Measurements from ENCODE around the gene S1PR1. TPM values are rescaled to one million over a fixed set of nuclear protein-coding genes. Genes with fewer than 3 reads are reported as not detected.
"Not testable (repeated sequence)": the region's sequence is repeated elsewhere in the genome, so short reads cannot be mapped to it uniquely, and the experiment has no call there.

Gene S1PR1
- total RNA-seq, 2 experiments from 2014 or later = 109 to 130 TPM

DNA sequence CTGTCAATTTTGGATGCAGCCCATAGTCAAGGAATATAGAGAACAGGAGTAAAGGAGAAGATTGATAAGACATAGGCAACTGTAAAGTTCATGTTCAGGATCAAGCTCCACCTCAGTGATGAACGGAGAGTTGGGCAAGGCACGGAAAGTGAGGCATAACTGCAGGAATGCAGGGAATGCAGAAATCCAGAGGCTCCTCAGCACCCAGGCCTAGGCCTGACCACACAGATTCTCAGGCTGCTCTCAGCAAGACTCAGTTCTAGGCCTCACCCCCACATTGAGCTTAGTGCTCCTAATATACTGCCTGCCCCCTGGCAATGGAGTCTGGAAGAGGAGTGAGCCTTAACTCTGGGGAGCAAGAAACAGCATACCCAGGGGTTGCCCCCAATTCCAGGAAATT is 36.3 kb upstream of the S1PR1 start:
- H3K36me3 Mint-ChIP-seq (ENCODE audit: low read depth) = no peaks in the 10 kb centered on the region
- CTCF ChIA-PET = interaction anchor here (0.7 to 1.4 kb wide), 4 partner anchors 38 to 88 kb away, joined by 3 read pairs; no protein-coding TSS in a partner anchor
- H3K4me1 Mint-ChIP-seq = peaks cover 49% of the 10 kb centered on the region
- DNase-seq (no peak), ATAC-seq (no peak)
- intact Hi-C loops (cut with DNase I, micrococcal nuclease) = no loop called here
- peak overlapping the region; percentile 74 for H3K27ac Mint-ChIP-seq
- no peak overlapping the region for H3K4me3 Mint-ChIP-seq
- POLR2A ChIA-PET = interaction anchor here (2.5 to 2.9 kb wide), 3 partner anchors 22 to 90 kb away, joined by 10 to 48 read pairs (median 36); partner anchors contain the start of gene S1PR1
- no peaks in the 10 kb centered on the region for H3K27me3 Mint-ChIP-seq
- H3K9me3 Mint-ChIP-seq (ENCODE audit: low read depth) = no peaks in the 10 kb centered on the region

DNA sequence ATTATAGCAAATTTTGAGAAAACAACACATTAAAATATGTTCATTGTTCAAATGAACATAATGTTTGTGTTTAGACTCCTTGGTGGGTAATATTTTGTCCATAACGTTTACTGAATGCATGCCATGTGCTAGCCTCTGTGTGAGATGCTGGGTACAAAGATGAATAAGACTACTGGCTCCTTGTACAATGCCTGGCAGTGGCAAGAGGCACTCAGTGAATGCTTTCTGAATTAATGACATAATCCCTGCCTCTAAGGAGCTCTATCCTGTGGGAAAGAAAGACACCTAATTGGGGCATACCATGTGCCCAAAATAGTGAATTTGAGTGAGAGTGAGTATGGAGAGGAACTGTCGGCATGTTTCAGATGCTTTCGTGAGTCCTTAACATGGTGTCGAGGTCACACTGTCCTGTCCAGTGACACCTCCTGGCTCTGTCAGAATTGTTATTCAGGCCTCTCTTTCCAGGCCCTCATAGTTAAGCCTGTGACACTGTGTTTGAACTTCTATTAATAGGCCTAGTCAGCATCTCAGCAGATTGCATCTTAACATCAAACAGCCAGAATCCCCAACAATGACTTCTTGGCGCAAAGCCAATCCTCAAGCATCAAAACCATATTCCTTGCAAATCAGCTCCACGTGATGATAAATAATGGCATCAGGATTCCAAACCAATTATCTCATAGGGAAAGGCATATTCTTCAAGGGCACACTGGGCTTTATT is 32.8 kb upstream of the S1PR1 start:
- ChIA-PET CTCF (interaction anchor here (0.9 to 1.4 kb wide), 3 partner anchors 32 to 85 kb away, joined by 3 to 5 read pairs (median 4); no protein-coding TSS in a partner anchor), POLR2A (no interaction called here)
- Mint-ChIP-seq H3K4me3 (no peak overlapping the region), H3K27me3 (no peaks in the 10 kb centered on the region), H3K4me1 (peaks cover 39% of the 10 kb centered on the region), H3K36me3 (ENCODE audit: low read depth) (no peaks in the 10 kb centered on the region), H3K27ac (peak overlapping the region; percentile 20), H3K9me3 (ENCODE audit: low read depth) (no peaks in the 10 kb centered on the region)
- ATAC-seq = no peak
- no peak for DNase-seq
- intact Hi-C loops (cut with DNase I, micrococcal nuclease) = no loop called here

DNA sequence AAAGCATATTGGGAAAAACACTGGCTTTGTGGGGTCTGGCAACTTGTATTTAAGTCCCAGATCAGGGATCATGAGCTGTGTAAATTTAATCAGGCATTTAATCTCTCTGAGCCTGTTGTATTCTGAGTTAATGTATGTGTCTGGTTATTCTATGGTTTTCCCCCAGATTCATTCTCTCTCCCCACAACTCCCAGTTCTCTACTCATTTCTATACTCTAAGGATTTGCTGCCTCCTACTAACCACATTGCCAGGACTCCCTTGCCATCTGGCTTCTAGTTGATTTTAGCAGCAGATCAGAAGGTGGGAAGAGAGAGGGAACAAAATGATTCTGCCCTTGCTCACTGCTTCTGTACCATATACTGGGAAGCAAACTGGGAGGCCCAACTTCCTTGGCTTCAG is 31.4 kb upstream of the S1PR1 start:
- CTCF ChIA-PET = interaction anchor here (0.9 to 1.4 kb wide), 4 partner anchors 33 to 83 kb away, joined by 3 to 5 read pairs (median 4); no protein-coding TSS in a partner anchor
- intact Hi-C loops (cut with DNase I, micrococcal nuclease) = loop anchor here in 1 of 2 experiments (1.0 kb wide), 1 partner anchor 30 kb away; no protein-coding TSS in a partner anchor
- ATAC-seq (peak; percentile 76), DNase-seq (no peak)
- Mint-ChIP-seq H3K27me3 (no peaks in the 10 kb centered on the region), H3K9me3 (ENCODE audit: low read depth) (no peaks in the 10 kb centered on the region), H3K36me3 (ENCODE audit: low read depth) (no peaks in the 10 kb centered on the region), H3K4me1 (peaks cover 28% of the 10 kb centered on the region), H3K4me3 (no peak overlapping the region), H3K27ac (peak overlapping the region; percentile 81)
- POLR2A ChIA-PET = interaction anchor here (0.6 to 1.0 kb wide), 2 partner anchors 27 to 31 kb away, joined by 3 read pairs; no protein-coding TSS in a partner anchor

DNA sequence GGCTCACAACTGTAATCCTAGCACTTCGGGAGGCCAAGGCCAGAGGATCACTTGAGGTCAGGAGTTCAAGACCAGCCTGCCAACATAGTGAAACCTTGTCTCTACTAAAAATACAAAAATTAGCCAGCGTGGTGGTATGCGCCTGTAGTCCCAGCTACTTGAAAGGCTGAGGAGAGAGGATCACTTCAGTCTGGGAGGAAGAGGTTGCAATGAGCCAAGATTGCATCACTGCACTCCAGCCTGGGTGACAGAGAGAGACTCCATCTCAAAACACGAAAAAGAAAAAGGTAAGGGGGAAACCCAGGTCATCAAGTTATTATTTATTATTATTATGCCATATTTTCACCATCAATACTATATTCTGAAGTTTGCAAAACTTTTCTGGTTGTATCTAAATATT is 30.7 kb upstream of the S1PR1 start:
- H3K27me3 Mint-ChIP-seq; H3K36me3 Mint-ChIP-seq (ENCODE audit: low read depth); H3K9me3 Mint-ChIP-seq (ENCODE audit: low read depth); intact Hi-C loops (cut with DNase I, micrococcal nuclease): not testable (repeated sequence)
- peaks cover 25% of the 10 kb centered on the region for H3K4me1 Mint-ChIP-seq
- POLR2A ChIA-PET = interaction anchor here (1.0 kb wide), 1 partner anchor 30 kb away, joined by 3 read pairs; no protein-coding TSS in a partner anchor
- peak; percentile 72 for ATAC-seq
- CTCF ChIA-PET = interaction anchor here (0.9 kb wide), 1 partner anchor 61 kb away, joined by 3 read pairs; no protein-coding TSS in a partner anchor
- H3K27ac Mint-ChIP-seq = peak overlapping the region; percentile 81
- DNase-seq = peak; percentile 49
- peak overlapping the region; percentile 8 for H3K4me3 Mint-ChIP-seq

- H3K4me3 Mint-ChIP-seq; DNase-seq; H3K36me3 Mint-ChIP-seq (ENCODE audit: low read depth); ATAC-seq; CTCF ChIA-PET; H3K27ac Mint-ChIP-seq; intact Hi-C loops (cut with DNase I, micrococcal nuclease); POLR2A ChIA-PET; H3K27me3 Mint-ChIP-seq; H3K9me3 Mint-ChIP-seq (ENCODE audit: low read depth): not testable (repeated sequence)
- H3K4me1 Mint-ChIP-seq = peaks cover 25% of the 10 kb centered on the region
These were observed 29.5 kb upstream of the S1PR1 start for GRCh38 chr1:101207271-101207670.

DNA sequence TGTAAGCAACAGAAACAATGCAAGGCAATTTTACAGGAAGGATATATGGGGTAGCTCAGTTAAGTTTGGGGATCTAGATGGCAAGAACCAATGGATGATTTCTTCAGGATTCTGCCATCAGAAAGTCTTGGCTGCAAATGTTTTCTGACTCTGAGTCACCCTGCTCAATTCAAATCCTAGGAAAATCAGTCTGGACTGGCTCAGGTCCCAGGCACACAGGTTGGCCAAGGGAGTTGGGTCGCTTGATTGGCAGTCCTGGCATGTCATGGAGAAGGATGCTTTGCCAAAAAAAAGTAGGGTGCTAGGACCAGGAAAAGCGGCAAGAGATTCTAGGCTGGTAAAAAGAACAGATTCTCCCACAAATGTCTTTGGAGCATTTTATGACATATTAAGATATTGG is 28.9 kb upstream of the S1PR1 start:
- Mint-ChIP-seq H3K4me3 (no peak overlapping the region), H3K4me1 (peaks cover 25% of the 10 kb centered on the region), H3K27me3 (no peaks in the 10 kb centered on the region), H3K27ac (no peak overlapping the region), H3K9me3 (ENCODE audit: low read depth) (no peaks in the 10 kb centered on the region), H3K36me3 (ENCODE audit: low read depth) (no peaks in the 10 kb centered on the region)
- no peak for ATAC-seq
- ChIA-PET CTCF (interaction anchor here (0.7 kb wide), 1 partner anchor 9 kb away, joined by 3 read pairs; no protein-coding TSS in a partner anchor), POLR2A (no interaction called here)
- no peak for DNase-seq
- intact Hi-C loops (cut with DNase I, micrococcal nuclease) = no loop called here

DNA sequence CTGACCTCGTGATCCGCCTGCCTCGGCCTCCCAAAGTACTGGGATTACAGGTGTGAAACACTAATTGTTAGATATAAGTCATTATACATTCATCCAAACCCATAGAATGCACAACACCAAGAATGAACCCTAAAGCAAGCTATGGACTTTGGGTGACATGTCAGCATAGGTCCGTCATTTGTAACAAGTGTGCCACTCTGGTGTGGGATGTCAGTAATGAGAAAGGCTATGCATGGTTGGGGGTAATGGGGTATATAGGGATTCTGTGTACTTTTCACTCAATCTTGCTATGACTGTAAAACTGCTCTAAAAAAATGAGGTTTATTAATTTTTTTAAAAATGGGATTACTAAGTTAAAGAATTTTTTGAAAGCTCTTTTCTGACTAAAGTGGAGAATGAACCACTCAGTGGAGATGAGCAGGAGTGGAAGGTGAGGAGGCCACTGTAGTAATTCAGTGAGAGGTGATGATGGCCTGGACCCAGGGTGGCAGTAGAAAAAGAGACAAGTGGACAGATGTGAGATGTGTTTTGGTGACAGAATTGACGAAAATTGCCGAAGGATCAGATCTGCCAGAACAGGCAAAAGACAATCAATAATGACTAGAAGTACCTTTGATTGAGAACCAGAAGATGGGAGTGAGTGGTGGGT is 21.3 kb upstream of the S1PR1 start:
- no peaks in the 10 kb centered on the region for H3K36me3 Mint-ChIP-seq (ENCODE audit: low read depth)
- intact Hi-C loops (cut with DNase I, micrococcal nuclease) = no loop called here
- H3K4me1 Mint-ChIP-seq = peaks cover 16% of the 10 kb centered on the region
- no peaks in the 10 kb centered on the region for H3K27me3 Mint-ChIP-seq
- POLR2A ChIA-PET = interaction anchor here (0.9 to 1.0 kb wide), 2 partner anchors 17 to 19 kb away, joined by 3 to 4 read pairs; no protein-coding TSS in a partner anchor
- peaks cover 2% of the 10 kb centered on the region for H3K9me3 Mint-ChIP-seq (ENCODE audit: low read depth)
- DNase-seq (no peak), ATAC-seq (peak; percentile 66)
- peak overlapping the region; percentile 11 for H3K27ac Mint-ChIP-seq
- CTCF ChIA-PET = interaction anchor here (0.6 to 1.7 kb wide), 5 partner anchors 13 to 1032 kb away, joined by 3 to 4 read pairs (median 3); no protein-coding TSS in a partner anchor
- H3K4me3 Mint-ChIP-seq = no peak overlapping the region

GRCh38 chr1:101216623-101217022 is 20.2 kb upstream of the S1PR1 start:
- Mint-ChIP-seq H3K9me3 (ENCODE audit: low read depth) (peaks cover 2% of the 10 kb centered on the region), H3K4me1 (peaks cover 26% of the 10 kb centered on the region), H3K27me3 (no peaks in the 10 kb centered on the region), H3K36me3 (ENCODE audit: low read depth) (no peaks in the 10 kb centered on the region), H3K27ac (no peak overlapping the region), H3K4me3 (no peak overlapping the region)
- DNase-seq (no peak), ATAC-seq (peak; percentile 21)
- intact Hi-C loops (cut with DNase I, micrococcal nuclease) = no loop called here
- ChIA-PET CTCF (interaction anchor here (0.8 to 1.3 kb wide), 2 partner anchors 22 to 80 kb away, joined by 3 read pairs; no protein-coding TSS in a partner anchor), POLR2A (interaction anchor here (0.9 kb wide), 1 partner anchor 18 kb away, joined by 4 read pairs; no protein-coding TSS in a partner anchor)

- H3K4me3 Mint-ChIP-seq = no peak overlapping the region
- peaks cover 31% of the 10 kb centered on the region for H3K4me1 Mint-ChIP-seq
- ChIA-PET CTCF (interaction anchor here (1.3 kb wide), 1 partner anchor 21 kb away, joined by 3 read pairs; no protein-coding TSS in a partner anchor), POLR2A (interaction anchor here (0.9 kb wide), 1 partner anchor 18 kb away, joined by 4 read pairs; no protein-coding TSS in a partner anchor)
- peaks cover 2% of the 10 kb centered on the region for H3K9me3 Mint-ChIP-seq (ENCODE audit: low read depth)
- intact Hi-C loops (cut with DNase I, micrococcal nuclease) = no loop called here
- ATAC-seq = no peak
- no peak overlapping the region for H3K27ac Mint-ChIP-seq
- DNase-seq = no peak
- H3K36me3 Mint-ChIP-seq (ENCODE audit: low read depth) = peaks cover 2% of the 10 kb centered on the region
- H3K27me3 Mint-ChIP-seq = no peaks in the 10 kb centered on the region
These were observed 19.7 kb upstream of the S1PR1 start for GRCh38 chr1:101217148-101217547.

- intact Hi-C loops (cut with DNase I, micrococcal nuclease); H3K36me3 Mint-ChIP-seq (ENCODE audit: low read depth); POLR2A ChIA-PET; H3K4me3 Mint-ChIP-seq; DNase-seq; H3K27me3 Mint-ChIP-seq; H3K9me3 Mint-ChIP-seq (ENCODE audit: low read depth); ATAC-seq; H3K27ac Mint-ChIP-seq: not testable (repeated sequence)
- CTCF ChIA-PET = interaction anchor here (0.7 kb wide), 1 partner anchor 66 kb away, joined by 3 read pairs; no protein-coding TSS in a partner anchor
- peaks cover 40% of the 10 kb centered on the region for H3K4me1 Mint-ChIP-seq
These were observed 17.9 kb upstream of the S1PR1 start for GRCh38 chr1:101218968-101219367.
